Mesendoderm (in vitro differentiated cells): Measurements from ENCODE around the gene UBXN6. TPM values are rescaled to one million over a fixed set of nuclear protein-coding genes. Genes with fewer than 3 reads are reported as not detected.

Source experiments
- DNase-seq: peaks from one replicate; pipeline ENCODE4 v3.0.0; 2013
- H2AK5ac ChIP-seq: 2 replicates; pipeline ENCODE4 v1.6.1; 2013; ENCODE audit warnings: low read length, inconsistent platforms
- H2BK120ac ChIP-seq: 2 replicates; pipeline ENCODE4 v1.6.1; 2013; ENCODE audit warnings: low read depth, mild to moderate bottlenecking, low read length, moderate library complexity, mixed read lengths
- H2BK15ac ChIP-seq: replicated peaks from 2 replicates; pipeline ENCODE4 v1.6.1; 2013; ENCODE audit warnings: low read depth, mild to moderate bottlenecking, moderate library complexity
- H2BK5ac ChIP-seq: 2 replicates; pipeline ENCODE4 v1.6.1; 2013; ENCODE audit warnings: low read length, inconsistent platforms
- H3K18ac ChIP-seq: 2 replicates; pipeline ENCODE4 v1.6.1; 2013; ENCODE audit warnings: mild to moderate bottlenecking, low read length, mixed read lengths
- H3K23ac ChIP-seq: one replicate; pipeline ENCODE4 v1.6.1; 2013; ENCODE audit warnings: low read length
- H3K27ac ChIP-seq: 2 replicates; pipeline ENCODE4 v1.5.1; 2013; ENCODE audit warnings: low read depth, mild to moderate bottlenecking, inconsistent platforms, low read length, moderate library complexity
- H3K27me3 ChIP-seq: 2 replicates; pipeline ENCODE4 v1.6.1; 2013; ENCODE audit warnings: low read length, control low read depth, mild to moderate bottlenecking, inconsistent platforms; ENCODE audit not compliant: insufficient read depth, poor library complexity
- H3K36me3 ChIP-seq: 2 replicates; pipeline ENCODE4 v1.6.1; 2013; ENCODE audit warnings: low read length, inconsistent platforms; ENCODE audit not compliant: control insufficient read depth, insufficient read depth
- H3K4ac ChIP-seq: one replicate; pipeline ENCODE4 v1.6.1; 2013; ENCODE audit warnings: low read depth, mild to moderate bottlenecking, low read length, moderate library complexity
- H3K4me1 ChIP-seq: 2 replicates; pipeline ENCODE4 v1.6.1; 2013; ENCODE audit warnings: low read depth, low read length, inconsistent platforms; ENCODE audit not compliant: control insufficient read depth
- H3K4me2 ChIP-seq: 2 replicates; pipeline ENCODE4 v1.6.1; 2013; ENCODE audit warnings: low read length
- H3K4me3 ChIP-seq: 2 replicates; pipeline ENCODE4 v1.5.1; 2013; ENCODE audit warnings: mild to moderate bottlenecking, low read length
- H3K56ac ChIP-seq: one replicate; pipeline ENCODE4 v1.6.1; 2013; ENCODE audit warnings: low read length
- H3K79me1 ChIP-seq: 2 replicates; pipeline ENCODE4 v1.6.1; 2013; ENCODE audit warnings: low read length, inconsistent platforms
- H3K79me2 ChIP-seq: 2 replicates; pipeline ENCODE4 v1.6.1; 2013; ENCODE audit warnings: mild to moderate bottlenecking, low read length; ENCODE audit not compliant: control insufficient read depth, insufficient read depth
- H3K9ac ChIP-seq: 2 replicates; pipeline ENCODE4 v1.6.1; 2013; ENCODE audit warnings: low read length, inconsistent platforms
- H4K5ac ChIP-seq: one replicate; pipeline ENCODE4 v1.6.1; 2013; ENCODE audit warnings: low read length
- H4K8ac ChIP-seq: one replicate; pipeline ENCODE4 v1.6.1; 2013; ENCODE audit warnings: low read depth, mild to moderate bottlenecking, control low read depth, low read length, moderate library complexity
- WGBS: extraction: QIAGEN DNeasy Blood & Tissue Kit; methylation state at CpG from one replicate; pipeline ENCODE4 v1.1.7; 2013; ENCODE audit warnings: low lambda C conversion rate, missing lambda C conversion rate; ENCODE audit not compliant: insufficient coverage; ENCODE audit errors: extremely low coverage; 5-methylcytosine and 5-hydroxymethylcytosine counted together
- small RNA-seq: library from polyadenylated mRNA; stranded (forward); fragments of <200 nt; extraction: miRNeasy Mini kit (QIAGEN cat#:217004); gene quantifications from one replicate; pipeline ENCODE3, GENCODE V24; 2013; ENCODE audit not compliant: insufficient read depth

Gene UBXN6

GRCh38 chr19:4399812-4400134, 57.8 kb downstream of the UBXN6 start:
- Histone ChIP-seq H3K18ac (peak overlapping the region; percentile 85), H4K5ac (no peak overlapping the region), H3K36me3 (peaks cover 1% of the 10 kb centered on the region), H2BK15ac (no peak overlapping the region), H3K9ac (peak overlapping the region; percentile 96), H3K79me2 (peaks cover 51% of the 10 kb centered on the region), H2BK120ac (no peak overlapping the region), H3K4me1 (no peaks in the 10 kb centered on the region), H3K4me3 (peak overlapping the region; percentile 93), H3K56ac (peak overlapping the region; percentile 95), H3K27me3 (no peaks in the 10 kb centered on the region), H4K8ac (no peak overlapping the region), H3K4ac (peak overlapping the region; percentile 77), H3K23ac (peak overlapping the region; percentile 81), H3K4me2 (peak overlapping the region; percentile 99), H3K27ac (no peak overlapping the region), H2BK5ac (no peak overlapping the region), H3K79me1 (peaks cover 21% of the 10 kb centered on the region), H2AK5ac (no peak overlapping the region)
- WGBS = no CpG with 5 or more reads among the region's 12 CpGs
- DNase-seq = peak; percentile 28

GRCh38 chr19:4396949-4397783, 60.4 kb downstream of the UBXN6 start:
- no peak overlapping the region for H3K4me2 ChIP-seq
- WGBS = no CpG with 5 or more reads among the region's 15 CpGs
- no peak overlapping the region for H4K8ac ChIP-seq
- H2BK120ac ChIP-seq = no peak overlapping the region
- no peak for DNase-seq
- H3K27ac ChIP-seq = no peak overlapping the region
- H3K4me3 ChIP-seq = no peak overlapping the region
- peaks cover 45% of the 10 kb centered on the region for H3K79me2 ChIP-seq
- H2BK5ac ChIP-seq = no peak overlapping the region
- H3K56ac ChIP-seq = no peak overlapping the region
- no peak overlapping the region for H3K4ac ChIP-seq
- H3K79me1 ChIP-seq = peaks cover 30% of the 10 kb centered on the region
- no peak overlapping the region for H3K9ac ChIP-seq
- H3K36me3 ChIP-seq = peaks cover 1% of the 10 kb centered on the region
- no peaks in the 10 kb centered on the region for H3K27me3 ChIP-seq
- no peak overlapping the region for H2BK15ac ChIP-seq
- H3K23ac ChIP-seq = no peak overlapping the region
- H3K4me1 ChIP-seq = no peaks in the 10 kb centered on the region
- no peak overlapping the region for H3K18ac ChIP-seq
- no peak overlapping the region for H4K5ac ChIP-seq
- H2AK5ac ChIP-seq = no peak overlapping the region

Small RNA genes within 50 kb of the gene (small RNA-seq; reads per million reads assigned to genes)
- not detected for gene MIR4746
